ENCODE results near the gene BRI3BP.

Gene BRI3BP

GRCh38 chr12:125076103-125076502 lies 82.7 kb downstream of the BRI3BP start:
- no peak overlapping the region for H3K4me3 Mint-ChIP-seq
- no peaks in the 10 kb centered on the region for H3K4me1 Mint-ChIP-seq
- no peaks in the 10 kb centered on the region for H3K9me3 Mint-ChIP-seq
- no peaks in the 10 kb centered on the region for H3K27me3 Mint-ChIP-seq (ENCODE audit: low read depth)
- no peak overlapping the region for H3K27ac Mint-ChIP-seq
- TF ChIP-seq, protein P1, sequence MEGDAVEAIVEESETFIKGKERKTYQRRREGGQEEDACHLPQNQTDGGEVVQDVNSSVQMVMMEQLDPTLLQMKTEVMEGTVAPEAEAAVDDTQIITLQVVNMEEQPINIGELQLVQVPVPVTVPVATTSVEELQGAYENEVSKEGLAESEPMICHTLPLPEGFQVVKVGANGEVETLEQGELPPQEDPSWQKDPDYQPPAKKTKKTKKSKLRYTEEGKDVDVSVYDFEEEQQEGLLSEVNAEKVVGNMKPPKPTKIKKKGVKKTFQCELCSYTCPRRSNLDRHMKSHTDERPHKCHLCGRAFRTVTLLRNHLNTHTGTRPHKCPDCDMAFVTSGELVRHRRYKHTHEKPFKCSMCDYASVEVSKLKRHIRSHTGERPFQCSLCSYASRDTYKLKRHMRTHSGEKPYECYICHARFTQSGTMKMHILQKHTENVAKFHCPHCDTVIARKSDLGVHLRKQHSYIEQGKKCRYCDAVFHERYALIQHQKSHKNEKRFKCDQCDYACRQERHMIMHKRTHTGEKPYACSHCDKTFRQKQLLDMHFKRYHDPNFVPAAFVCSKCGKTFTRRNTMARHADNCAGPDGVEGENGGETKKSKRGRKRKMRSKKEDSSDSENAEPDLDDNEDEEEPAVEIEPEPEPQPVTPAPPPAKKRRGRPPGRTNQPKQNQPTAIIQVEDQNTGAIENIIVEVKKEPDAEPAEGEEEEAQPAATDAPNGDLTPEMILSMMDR (IDR thresholded peaks at IDR 0.05; ENCODE audit: unreplicated experiment in 3 of 3): no peak
- peaks cover 50% of the 10 kb centered on the region for H3K36me3 Mint-ChIP-seq (ENCODE audit: low read depth)

DNA sequence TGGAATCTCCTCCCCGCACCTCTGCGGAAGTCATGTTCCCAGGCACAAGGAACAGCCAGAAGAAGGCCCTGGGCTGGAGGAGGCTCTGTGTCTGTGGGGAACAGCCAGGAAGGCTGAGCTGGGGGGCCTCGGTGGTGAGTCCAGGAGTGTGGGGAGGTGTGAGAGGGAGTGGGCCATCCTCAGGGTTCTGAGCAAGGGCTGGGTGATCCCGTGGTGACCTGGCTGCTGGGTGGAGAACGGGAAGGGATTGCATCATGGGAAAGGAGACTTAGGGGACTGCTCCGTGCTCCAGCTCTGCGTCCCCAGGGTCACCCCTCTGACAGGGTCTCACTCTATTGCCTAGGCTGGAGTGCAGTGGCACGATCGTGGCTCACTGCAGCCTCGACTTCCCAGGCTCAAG lies 85.6 kb downstream of the BRI3BP start:
- no peak overlapping the region for H3K4me3 Mint-ChIP-seq
- no peaks in the 10 kb centered on the region for H3K27me3 Mint-ChIP-seq (ENCODE audit: low read depth)
- no peaks in the 10 kb centered on the region for H3K9me3 Mint-ChIP-seq
- TF ChIP-seq, protein P1 (IDR thresholded peaks at IDR 0.05; ENCODE audit: unreplicated experiment in 3 of 3): no peak
- H3K4me1 Mint-ChIP-seq: peaks cover 6% of the 10 kb centered on the region
- H3K36me3 Mint-ChIP-seq (ENCODE audit: low read depth): peaks cover 55% of the 10 kb centered on the region
- H3K27ac Mint-ChIP-seq: no peak overlapping the region

DNA sequence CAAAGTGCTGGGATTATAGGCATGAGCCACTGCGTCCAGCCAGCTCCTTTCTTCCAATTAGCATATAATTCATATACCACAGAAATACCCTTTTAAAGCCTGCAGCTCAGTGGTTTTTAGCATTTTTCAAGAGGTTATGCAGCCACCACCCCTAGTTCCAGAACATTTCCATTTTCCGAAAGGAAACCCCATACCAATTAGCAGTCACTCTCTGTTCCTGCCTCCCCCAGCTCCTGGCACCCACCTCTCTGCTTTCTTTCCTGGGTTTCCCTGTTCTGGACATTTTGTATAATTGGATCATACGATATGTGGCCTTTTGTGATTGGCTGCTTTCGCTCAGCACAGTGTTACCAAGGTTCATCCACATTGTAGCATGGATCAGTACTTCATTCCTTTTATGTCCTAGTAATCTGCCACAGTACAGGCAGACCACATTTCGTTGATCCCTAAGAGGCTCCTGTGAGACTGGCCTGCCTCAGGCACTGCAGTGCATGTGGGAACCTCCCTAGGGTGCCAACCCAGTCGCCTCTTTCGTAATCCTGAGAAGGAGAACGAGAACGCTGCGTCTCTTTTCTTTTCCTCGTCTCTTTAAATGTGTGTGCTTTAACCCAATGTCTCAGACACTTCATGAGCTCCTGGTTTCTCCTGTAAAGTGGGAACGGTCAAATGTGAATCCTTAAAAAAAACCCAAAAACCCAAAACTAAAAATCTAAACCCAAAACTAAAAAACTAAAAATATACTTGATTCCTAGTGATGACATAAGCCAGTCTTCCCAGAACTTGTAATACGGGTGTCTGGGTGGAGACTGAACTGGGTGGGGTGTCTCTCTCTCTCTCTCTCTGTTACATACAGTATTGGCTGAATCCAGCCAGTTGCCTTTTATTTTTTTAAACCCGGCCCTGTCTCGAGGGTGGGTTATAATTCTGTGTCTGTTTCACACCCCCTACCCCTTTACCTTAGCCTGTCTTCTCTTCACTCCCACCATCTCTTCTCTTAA lies 86.5 kb downstream of the BRI3BP start:
- TF ChIP-seq, protein P1 (IDR thresholded peaks at IDR 0.05; ENCODE audit: unreplicated experiment in 3 of 3): no peak

More for the DNA sequence above, 86.5 kb downstream of the BRI3BP start:
- Mint-ChIP-seq H3K4me3 (no peak overlapping the region), H3K27me3 (ENCODE audit: low read depth) (no peaks in the 10 kb centered on the region), H3K27ac (no peak overlapping the region), H3K9me3 (no peaks in the 10 kb centered on the region), H3K4me1 (peaks cover 6% of the 10 kb centered on the region), H3K36me3 (ENCODE audit: low read depth) (peaks cover 61% of the 10 kb centered on the region)
